HG03175 (cell line): ENCODE results near the gene UBE2V1.
A peak's percentile ranks its signal among the peaks of the same experiment; 100 is the strongest.

Experiments
- ATAC-seq: cut with Tn5 transposase; IDR thresholded peaks from one replicate; pipeline ENCODE4 v1.9.1; 2021; ENCODE audit warnings: mild to moderate bottlenecking, moderate library complexity; ENCODE audit not compliant: unreplicated experiment

The UBE2V1 gene

DNA sequence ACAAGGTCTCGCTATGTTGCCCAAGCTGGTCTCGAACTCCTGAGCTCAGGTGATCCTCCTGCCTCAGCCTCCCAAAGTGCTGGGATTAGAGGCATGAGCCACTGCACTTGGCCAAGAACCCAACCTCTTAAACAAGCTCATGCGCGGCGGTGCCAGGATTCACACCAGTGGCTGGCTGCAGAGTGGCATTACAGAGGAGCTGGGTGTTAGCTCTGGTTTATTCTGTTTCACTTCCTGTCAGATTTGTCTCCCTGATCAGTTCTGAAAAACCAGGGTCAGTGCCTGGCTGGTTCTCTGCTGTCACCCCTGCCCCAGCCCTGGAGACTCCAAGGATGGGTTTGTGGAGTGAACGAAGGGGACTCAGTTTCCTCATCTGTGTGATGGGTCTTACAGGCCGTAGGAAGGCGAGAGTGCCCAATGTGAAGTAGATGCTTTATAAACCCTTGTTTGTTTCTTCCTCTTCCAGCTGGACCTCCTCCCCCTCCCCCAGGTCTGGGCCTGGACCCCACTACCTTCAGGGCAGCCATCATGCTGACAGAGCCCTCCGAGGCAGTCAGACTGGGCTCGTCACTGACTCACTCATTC lies 63.4 kb downstream of the UBE2V1 start:
- ATAC-seq: no peak

DNA sequence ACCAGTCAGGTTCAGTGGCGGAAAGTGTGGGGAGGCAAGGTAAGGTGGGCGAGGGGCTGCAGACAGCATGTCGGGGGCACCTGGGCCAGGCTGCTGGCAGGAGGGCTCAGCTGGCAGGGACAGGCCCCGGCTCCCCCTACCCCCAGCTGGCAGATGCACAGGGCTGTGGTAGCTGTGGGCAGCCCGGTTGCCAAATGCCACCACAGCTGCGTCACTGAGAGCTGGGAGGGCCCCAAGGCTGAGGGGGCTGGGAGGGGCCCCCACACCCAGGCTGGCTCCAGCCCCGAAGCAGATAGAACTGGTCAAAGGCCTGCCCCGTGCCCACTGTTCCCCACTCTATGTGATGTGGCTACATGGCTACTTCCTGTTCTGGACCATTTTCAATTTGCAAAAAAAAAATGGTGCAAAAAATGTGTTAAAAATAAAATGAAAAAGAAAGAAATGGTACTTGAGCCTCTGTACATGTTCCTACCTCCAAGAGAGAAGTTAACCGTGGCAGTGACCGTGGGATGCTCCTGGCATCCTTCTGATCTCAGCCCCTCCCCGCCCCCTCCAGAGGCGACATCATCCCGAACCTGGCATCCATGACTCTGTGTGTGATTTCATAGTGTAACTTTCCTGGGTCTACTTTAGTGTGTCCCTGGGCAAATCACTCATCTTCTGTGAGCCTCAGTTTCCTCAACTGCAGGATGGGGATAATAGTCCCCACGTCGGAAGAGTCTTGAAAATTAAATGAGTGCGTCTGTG lies 64.4 kb downstream of the UBE2V1 start:
- ATAC-seq: no peak

DNA sequence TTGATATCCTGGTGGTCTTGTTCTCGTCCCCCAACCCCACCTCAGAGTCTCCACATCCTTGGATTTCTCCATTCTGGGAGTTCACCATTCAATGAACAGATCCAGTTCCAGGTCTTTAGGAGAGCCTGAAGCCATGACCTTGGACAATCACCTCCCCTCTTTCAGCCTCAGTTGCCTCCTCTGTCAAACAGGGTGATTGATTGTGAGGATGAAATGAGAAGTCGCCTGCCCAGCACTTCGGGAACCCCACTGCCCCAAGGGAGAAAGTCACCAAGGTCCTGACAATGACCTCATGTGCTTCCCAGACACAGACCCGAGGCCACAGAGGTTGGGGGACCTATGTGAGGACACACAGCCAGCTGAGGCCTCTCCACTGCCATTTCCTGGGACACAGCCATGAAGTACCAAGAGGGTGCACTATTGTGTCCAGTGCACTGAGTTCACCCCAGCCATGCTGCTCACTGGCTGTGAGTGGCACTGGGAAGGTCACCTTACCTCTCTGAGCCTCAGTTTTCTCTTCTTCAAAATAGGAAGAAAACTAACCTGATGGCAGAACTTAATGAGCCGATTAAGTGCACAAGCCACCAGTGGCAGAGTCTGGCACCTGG lies 68.5 kb downstream of the UBE2V1 start:
- ATAC-seq: no peak

DNA sequence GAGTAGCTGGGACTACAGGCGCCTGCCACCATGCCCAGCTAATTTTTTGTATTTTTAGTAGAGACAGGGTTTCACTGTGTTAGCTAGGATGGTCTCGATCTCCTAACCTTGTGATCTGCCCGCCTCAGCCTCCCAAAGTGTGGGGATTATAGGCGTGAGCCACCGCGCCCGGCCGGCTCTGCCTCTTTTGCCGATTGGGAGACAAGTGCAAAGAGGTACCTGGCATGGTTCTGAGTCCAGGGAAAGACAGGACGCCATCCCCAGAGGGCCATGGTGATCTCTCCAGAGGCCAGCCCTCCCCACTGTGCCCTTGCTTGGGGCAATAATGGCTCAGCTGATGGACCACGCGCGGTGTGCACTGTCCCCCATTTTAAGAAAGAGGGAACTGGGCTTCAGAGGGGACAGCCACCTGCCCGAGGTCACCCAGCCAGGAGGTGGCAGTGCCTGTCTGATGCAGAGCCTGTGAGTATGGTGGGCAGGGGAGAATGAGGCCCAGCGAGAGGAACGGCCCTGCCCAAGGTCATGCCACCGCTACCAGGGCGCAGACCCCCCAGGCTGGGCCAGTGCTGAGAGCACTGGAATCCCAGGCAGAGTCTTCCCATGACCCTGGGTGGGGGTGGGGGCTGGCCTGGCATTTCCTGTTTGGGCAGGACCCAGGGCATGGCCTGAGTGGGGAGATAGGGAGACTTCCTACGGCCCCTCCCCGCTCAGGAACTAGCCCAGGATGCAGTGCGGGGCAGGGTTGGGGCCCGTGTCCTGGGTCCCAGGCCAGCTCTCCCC lies 69.2 kb downstream of the UBE2V1 start:
- ATAC-seq: no peak

DNA sequence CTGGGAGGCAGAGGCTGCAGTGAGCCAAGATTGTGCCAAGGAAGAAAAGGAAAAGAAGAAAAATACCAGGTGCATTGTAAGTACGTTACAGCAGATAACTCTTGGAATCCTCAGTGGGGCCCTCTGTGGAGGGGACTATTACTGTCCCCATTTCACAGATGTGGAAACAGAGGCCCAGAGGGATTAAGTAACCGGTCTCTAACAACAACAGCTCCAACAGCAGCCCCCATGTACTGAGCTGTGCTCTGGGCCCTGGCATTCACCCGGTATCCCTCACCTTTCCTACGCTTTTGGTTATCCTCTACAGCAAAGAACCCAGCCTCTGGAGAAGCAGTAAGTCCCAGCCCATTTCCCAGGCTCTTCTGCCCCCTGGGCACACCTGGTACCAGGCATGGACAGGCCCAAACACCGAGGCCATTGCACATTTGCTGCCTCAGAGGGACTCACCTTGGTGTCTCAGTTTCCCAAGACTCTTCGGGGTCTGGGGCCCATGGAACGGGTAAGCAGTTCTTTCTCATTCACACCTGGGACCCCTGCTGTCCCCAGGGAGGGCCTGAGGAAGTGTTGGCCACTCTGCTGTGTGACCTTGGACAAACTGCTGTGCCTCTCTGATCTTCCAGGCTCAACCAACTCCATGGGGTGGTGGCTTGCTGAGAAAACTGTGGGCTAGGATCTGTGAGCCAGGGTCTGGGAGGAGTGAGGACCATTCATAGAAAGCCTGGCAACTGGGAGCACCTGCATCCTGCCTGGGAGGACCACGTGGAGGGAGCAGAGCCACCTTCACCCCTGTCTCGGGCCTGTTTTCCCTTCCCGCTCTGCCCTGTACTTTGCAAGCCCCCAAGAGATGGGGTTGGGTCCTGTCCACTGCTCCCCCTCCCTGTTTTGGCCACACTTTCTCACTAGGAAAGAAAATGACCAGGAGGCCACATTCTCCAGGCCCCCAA lies 70.3 kb downstream of the UBE2V1 start:
- no peak for ATAC-seq

DNA sequence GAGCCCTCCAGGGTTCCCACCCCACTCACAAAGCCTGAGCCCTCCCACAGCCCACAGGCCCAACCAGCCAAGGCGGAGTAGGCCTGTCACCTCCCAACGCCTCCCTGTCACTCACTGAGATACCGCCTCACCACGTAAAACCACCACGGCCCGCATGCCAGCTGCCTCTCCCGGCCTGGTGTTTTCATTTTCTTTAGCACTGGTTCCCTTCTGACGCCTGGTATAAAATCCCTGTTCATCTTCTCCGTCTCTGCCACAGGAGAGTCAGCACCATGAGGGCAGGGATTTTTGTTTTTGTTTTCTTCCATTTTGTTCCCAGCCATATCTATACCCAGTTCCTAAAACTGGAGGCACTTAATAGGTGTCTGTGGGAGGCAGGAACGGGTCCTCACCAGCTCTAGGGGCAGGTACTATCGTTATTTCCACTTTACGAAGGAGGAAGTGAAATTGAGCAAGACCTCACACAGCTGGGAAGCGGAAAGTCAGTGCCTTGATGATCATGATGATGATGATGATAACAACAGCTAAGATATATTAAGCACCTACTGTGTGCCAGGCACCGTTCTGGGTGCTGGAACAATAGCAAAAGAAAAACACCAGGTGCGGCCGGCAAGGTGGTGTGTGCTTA lies 71.6 kb downstream of the UBE2V1 start:
- ATAC-seq: peak; percentile 46

DNA sequence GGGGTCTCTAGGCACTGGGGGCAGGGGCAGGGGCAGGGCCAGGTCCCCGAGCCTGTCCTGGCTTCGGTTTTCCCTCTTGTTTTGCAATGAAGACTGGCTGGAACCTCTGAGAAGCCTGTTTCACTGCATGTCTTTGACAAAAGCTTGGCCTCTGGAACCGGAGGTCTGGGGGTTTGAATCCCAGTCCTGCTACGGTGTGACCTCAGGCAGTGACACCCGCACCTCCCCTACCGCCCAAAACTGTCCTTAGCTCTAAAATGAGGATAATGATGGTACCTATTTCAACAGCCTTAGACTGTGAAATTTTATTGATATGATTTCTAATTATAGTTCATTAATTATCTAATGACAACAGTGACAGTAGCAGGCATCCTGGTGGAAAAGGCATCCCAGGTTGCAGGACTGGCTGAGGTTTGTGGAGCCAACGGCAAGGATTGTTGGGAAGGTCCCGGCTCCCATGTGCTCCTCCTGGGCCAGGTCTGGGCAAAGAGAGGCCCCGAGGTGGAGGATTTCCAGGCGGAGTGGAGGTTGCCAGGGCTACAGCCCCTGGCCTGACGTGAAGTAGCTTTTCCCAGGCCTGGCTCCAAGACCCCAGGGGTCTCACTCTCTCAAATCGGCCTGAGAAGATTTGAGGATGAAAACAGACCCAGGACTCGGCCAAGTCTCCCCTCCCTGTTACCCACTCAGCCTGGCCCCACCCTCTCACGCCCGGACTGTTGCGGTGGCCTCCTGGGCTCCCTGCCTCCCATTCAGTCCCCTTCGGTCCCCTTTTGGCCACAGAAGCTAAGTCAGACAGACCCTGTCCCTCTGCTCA lies 72.3 kb downstream of the UBE2V1 start:
- no peak for ATAC-seq

DNA sequence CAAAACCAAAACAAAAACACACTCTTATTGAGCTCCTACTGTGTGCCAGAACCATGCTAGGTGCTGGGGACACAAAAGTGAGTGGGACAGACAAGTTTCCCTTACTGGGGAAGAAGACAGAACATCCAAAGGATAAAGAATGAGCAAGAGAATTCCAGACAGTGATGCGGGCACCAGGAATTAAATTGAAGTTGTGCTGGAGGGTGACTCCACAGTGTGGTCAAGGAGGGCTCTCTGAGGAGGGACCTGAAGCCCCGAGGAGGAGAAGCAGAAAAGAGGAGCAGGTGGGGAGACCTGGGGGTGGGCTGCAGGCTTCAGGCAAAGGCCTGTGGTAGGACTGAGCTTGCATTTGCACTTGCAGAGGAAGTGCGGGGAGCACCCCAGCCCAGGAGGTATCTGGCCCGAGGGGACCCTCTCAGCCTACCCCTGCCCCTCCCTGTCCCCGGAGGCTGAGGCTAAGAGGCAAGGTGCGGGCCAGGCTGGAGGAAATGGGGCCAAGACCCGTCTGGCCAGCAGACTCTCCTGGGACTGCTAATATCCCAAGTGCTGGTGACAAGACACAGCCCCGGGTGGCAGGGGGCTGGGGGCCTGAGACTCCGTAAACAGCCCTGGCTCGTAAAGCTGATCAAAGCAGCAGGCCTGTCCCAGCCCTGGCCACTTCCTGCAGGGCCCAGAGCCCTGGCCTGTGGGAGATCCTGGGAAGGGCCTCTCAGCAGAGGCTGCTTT lies 73.1 kb downstream of the UBE2V1 start:
- ATAC-seq: no peak

DNA sequence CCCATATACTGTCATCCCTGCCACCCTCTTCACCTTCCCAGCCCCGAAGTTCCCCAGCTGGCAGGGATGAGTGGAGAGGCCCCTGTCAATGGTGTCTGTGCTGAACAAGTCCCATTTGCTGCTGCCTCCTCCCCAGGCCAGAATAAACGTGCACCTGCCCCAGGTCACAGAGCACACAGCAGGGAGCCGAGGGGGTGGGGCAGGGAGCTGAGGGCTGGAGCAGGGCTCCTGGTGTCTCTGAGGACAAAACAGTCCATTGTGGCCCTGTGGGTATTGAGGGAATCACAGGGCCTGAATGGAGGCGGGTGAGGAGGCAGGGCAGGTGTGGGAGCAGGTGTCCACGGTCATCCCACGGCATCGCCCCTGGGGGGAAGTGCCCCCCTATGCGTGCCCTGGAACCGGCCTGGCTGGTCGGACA lies 74.4 kb downstream of the UBE2V1 start:
- ATAC-seq: no peak

DNA sequence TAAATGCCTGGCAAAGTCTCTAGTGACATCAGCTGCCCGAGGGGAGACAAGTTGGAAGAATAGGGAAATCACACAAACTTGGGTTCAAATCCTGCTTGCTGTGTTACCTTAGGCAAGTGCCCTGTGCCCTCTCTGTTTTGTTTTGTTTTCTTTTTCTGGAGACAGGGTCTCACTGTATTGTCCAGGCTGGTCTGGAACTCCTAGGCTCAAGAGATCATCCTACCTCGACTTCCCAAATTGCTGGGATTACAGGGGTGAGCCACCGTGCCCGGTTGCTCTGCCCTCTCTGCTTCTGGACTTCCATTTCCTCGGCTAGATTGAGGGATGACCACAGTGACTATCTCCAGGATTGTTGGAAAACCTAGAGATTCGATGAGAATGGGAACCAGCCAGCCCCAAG lies 74.8 kb downstream of the UBE2V1 start:
- no peak for ATAC-seq

DNA sequence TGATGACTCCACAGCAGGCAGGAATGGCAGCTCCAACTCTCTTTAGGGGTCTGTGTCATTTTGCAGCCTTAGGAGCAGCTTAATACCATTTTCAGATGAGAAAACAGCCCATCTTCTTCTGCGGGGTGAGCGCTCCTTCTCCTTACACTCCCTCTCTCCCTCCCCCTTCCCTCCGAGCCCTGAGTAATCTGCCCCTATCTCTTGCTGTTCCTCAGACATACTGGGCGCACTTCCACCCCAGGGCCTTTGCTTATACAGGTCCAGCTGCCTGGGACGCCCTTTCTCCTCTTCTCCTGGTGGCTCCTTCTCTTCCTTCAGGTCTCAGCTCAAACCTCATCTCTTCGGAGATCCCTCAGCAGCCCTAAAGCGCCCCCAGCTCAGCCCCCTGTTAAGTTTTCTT lies 75.4 kb downstream of the UBE2V1 start:
- ATAC-seq: no peak

DNA sequence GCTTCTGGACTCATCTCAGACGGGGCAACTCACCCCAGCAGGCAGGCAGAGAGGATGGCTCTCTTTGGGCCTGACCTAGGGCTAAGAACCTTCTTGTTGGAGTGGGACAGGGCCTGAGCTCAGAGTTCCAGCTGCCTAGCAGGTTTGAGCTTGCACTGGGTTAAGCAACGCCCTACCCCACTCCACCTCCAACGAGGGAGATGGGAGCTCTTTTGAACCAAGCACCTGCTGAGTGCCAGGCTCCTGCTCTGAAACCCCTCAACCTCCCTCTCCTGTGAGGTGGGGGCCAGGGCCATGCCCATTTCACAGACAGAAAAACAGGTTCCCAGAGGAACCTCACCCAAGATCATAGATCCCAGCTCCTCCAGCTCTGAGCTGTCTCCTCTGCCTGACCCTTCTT lies 75.8 kb downstream of the UBE2V1 start:
- ATAC-seq: no peak

DNA sequence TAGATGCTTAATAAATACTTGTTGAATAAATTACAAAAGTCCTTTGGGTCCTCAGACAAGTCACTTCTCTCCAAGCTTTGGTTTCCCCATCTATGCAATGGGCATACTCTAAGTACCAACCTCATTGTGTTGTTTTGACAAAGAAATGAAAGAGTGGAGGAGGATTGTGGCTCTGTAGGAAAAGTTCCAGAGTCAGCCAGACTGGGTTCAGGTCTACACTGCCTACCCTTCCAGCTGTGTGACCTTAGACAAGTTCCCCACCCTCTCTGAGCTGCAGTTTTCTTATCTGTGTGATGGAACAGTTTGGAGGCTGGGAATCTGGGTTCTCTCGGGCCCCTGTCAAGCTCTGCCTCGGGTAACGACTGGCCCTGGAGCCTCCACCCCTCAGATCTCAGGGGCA lies 76.2 kb downstream of the UBE2V1 start:
- no peak for ATAC-seq

DNA sequence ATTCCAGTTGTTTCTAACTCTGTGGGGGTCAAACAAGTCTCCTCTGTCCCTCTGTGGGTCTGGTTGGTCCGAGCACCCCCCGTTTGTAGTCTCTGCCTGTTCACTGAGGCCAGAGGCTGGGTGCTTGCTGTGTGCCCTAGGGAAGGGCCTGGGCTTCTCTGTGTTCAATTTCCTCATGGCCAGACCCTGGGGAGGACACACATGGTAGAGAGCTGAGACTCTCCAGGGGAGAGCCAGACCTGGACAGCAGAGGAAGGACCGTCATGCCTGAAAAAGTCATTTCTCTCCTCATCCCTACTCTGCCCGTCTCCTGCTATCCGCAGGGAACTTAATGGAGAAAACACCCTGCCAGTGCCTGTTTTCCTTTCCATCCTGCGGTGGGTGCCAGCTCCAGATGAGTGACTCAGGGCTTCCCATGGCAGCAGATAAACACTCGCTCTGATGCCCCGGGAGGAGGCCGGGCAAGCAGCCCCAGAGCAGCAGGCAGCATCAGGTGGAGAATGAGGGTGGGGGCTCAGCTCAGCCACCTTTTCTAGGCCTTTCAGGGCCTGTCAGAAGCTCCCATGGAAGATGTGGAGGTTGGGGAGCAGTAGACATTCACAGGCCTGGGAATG lies 78.3 kb downstream of the UBE2V1 start:
- ATAC-seq: no peak

DNA sequence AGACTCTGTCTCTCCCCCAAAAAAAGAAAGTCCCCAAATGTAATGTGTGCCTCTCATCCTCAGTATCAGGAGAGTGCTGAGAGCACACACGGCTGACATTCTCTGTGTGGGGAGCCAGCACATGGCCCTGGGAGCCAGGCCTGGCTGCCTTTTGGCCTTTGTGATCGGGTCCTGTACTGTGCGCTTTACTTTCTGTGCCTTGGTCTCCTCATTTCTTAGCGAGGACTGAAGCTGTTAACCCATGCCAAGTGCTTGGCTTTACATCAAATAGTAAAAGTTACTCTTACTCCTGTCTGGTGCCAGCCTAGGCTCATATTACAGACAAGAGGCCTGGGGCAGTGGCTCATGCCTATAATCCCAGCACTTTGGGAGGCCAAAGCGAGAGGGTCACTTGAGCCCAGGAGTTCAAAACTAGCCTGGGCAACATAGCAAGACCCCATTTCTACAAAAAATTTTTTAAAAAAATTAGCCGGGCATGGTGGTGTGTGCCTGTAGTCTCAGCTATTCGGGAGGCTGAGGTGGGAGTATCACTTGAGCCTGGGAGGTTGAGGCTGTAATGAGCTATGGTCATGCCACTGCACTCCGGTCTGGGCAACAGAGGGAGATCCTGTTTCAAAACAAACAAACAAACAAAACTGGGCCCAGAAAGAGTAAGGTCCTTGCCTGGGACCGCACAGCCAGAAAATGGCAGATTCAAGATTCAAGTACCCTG lies 79.8 kb downstream of the UBE2V1 start:
- ATAC-seq: no peak
